H9 (cell line): ENCODE results near the gene BLVRB. TPM values are rescaled to one million over a fixed set of nuclear protein-coding genes. Genes with fewer than 3 reads are reported as not detected.

Experiments used
- DNase-seq: peaks from one replicate; pipeline ENCODE4 v3.0.0-alpha.2; 2017
- H2AFZ ChIP-seq: one replicate; pipeline ENCODE4 v1.6.1; 2013; ENCODE audit warnings: mild to moderate bottlenecking, low read length, control low read depth, moderate library complexity
- H2AK5ac ChIP-seq: 2 replicates; pipeline ENCODE4 v1.6.1; 2013; ENCODE audit warnings: low read length, control low read depth, mixed read lengths; ENCODE audit not compliant: insufficient read length
- H2BK120ac ChIP-seq: one replicate; pipeline ENCODE4 v1.6.1; 2013; ENCODE audit warnings: low read depth, mild to moderate bottlenecking, low read length, control low read depth, inconsistent platforms; ENCODE audit not compliant: poor library complexity, severe bottlenecking
- H2BK12ac ChIP-seq: 2 replicates; pipeline ENCODE4 v1.6.1; 2013; ENCODE audit warnings: low read length, control low read depth, mixed read lengths, low read depth; ENCODE audit not compliant: insufficient read length
- H2BK15ac ChIP-seq: 2 replicates; pipeline ENCODE4 v1.6.1; 2013; ENCODE audit warnings: low read depth, low read length, control low read depth
- H2BK20ac ChIP-seq: one replicate; pipeline ENCODE4 v1.6.1; 2013; ENCODE audit warnings: low read depth, mild to moderate bottlenecking, low read length, control low read depth, inconsistent platforms; ENCODE audit not compliant: poor library complexity, severe bottlenecking
- H2BK5ac ChIP-seq: 2 replicates; pipeline ENCODE4 v1.6.1; 2013; ENCODE audit warnings: low read length, control low read depth, mixed read lengths; ENCODE audit not compliant: insufficient read length
- H3K14ac ChIP-seq: 2 replicates; pipeline ENCODE4 v1.6.1; 2013; ENCODE audit warnings: low read length, control low read depth; ENCODE audit not compliant: insufficient read depth
- H3K18ac ChIP-seq: 2 replicates; pipeline ENCODE4 v1.6.1; 2013; ENCODE audit warnings: low read depth, mild to moderate bottlenecking, mixed read lengths, low read length, control low read depth; ENCODE audit not compliant: insufficient read length
- H3K23ac ChIP-seq: 2 replicates; pipeline ENCODE4 v1.6.1; 2013; ENCODE audit warnings: low read length, control low read depth, mixed read lengths, low read depth; ENCODE audit not compliant: insufficient read length
- H3K23me2 ChIP-seq: 2 replicates; pipeline ENCODE4 v1.6.1; 2013; ENCODE audit warnings: low read depth, mild to moderate bottlenecking, mixed read lengths, low read length, control low read depth; ENCODE audit not compliant: insufficient read length, poor library complexity, severe bottlenecking
- H3K27ac ChIP-seq: 2 replicates; pipeline ENCODE4 v1.5.1; 2013; ENCODE audit warnings: low read length, control low read depth, mixed read lengths, low read depth; ENCODE audit not compliant: insufficient read length
- H3K27me3 ChIP-seq: 2 replicates; pipeline ENCODE4 v1.6.1; 2013; ENCODE audit warnings: low read length, control low read depth, inconsistent platforms; ENCODE audit not compliant: insufficient read depth
- H3K4ac ChIP-seq: 2 replicates; pipeline ENCODE4 v1.6.1; 2013; ENCODE audit warnings: low read depth, mild to moderate bottlenecking, control low read depth, inconsistent platforms, low read length, moderate library complexity
- H3K4me1 ChIP-seq: 2 replicates; pipeline ENCODE4 v1.6.1; 2013; ENCODE audit warnings: low read length, control low read depth, inconsistent platforms; ENCODE audit not compliant: insufficient read depth
- H3K4me2 ChIP-seq: 2 replicates; pipeline ENCODE4 v1.6.1; 2013; ENCODE audit warnings: low read length, control low read depth, mixed read lengths; ENCODE audit not compliant: insufficient read length, insufficient read depth
- H3K56ac ChIP-seq: 2 replicates; pipeline ENCODE4 v1.6.1; 2013; ENCODE audit warnings: low read depth, mild to moderate bottlenecking, mixed read lengths, low read length, control low read depth; ENCODE audit not compliant: insufficient read length
- H3K79me1 ChIP-seq: 2 replicates; pipeline ENCODE4 v1.6.1; 2013; ENCODE audit warnings: low read depth, mild to moderate bottlenecking, moderate library complexity, low read length, control low read depth, inconsistent platforms; ENCODE audit not compliant: insufficient read depth, poor library complexity, severe bottlenecking
- H3K79me2 ChIP-seq: 2 replicates; pipeline ENCODE4 v1.6.1; 2013; ENCODE audit warnings: low read length, control low read depth, inconsistent platforms; ENCODE audit not compliant: insufficient read depth
- H3K9ac ChIP-seq: 2 replicates; pipeline ENCODE4 v1.6.1; 2013; ENCODE audit warnings: low read length, control low read depth, mixed read lengths; ENCODE audit not compliant: insufficient read length; ENCODE audit errors: extremely low read depth
- H3K9me3 ChIP-seq: one replicate; pipeline ENCODE4 v1.6.1; 2013; ENCODE audit warnings: low read depth, low read length, inconsistent platforms; ENCODE audit not compliant: control insufficient read depth
- H3T11ph ChIP-seq: one replicate; pipeline ENCODE4 v1.6.1; 2013; ENCODE audit warnings: mild to moderate bottlenecking, low read length, control low read depth, inconsistent platforms
- H4K20me1 ChIP-seq: one replicate; pipeline ENCODE4 v1.6.1; 2013; ENCODE audit not compliant: control insufficient read depth, insufficient read length, insufficient read depth
- H4K5ac ChIP-seq: 2 replicates; pipeline ENCODE4 v1.6.1; 2013; ENCODE audit warnings: low read depth, mild to moderate bottlenecking, mixed read lengths, low read length, control low read depth; ENCODE audit not compliant: insufficient read length
- H4K8ac ChIP-seq: replicated peaks from 2 replicates; pipeline ENCODE4 v1.6.1; 2013; ENCODE audit warnings: low read length, control low read depth, mixed read lengths, low read depth; ENCODE audit not compliant: insufficient read length
- H4K91ac ChIP-seq: 2 replicates; pipeline ENCODE4 v1.6.1; 2013; ENCODE audit warnings: low read depth, mild to moderate bottlenecking, moderate library complexity, mixed read lengths, low read length, control low read depth; ENCODE audit not compliant: insufficient read length
- H3K27ac Mint-ChIP-seq, 3 experiments: 2 replicates in 2 of 3; 3 replicates in 1 of 3; pipeline ENCODE4 v1.8.0; 2020 to 2021; ENCODE audit warnings: mixed read lengths in 3 of 3, mild to moderate bottlenecking in 1 of 3, moderate library complexity in 1 of 3
- H3K27me3 Mint-ChIP-seq: 2 replicates; pipeline ENCODE4 v1.8.0; 2021; ENCODE audit warnings: low read depth, mild to moderate bottlenecking, moderate library complexity, mixed read lengths
- H3K36me3 Mint-ChIP-seq, 3 experiments: 2 replicates in 2 of 3; 3 replicates in 1 of 3; pipeline ENCODE4 v1.8.0; 2020 to 2021; ENCODE audit warnings: low read depth in 3 of 3, mixed read lengths in 3 of 3; ENCODE audit not compliant: insufficient read depth in 1 of 3
- H3K4me1 Mint-ChIP-seq, 2 experiments: 2 replicates each; pipeline ENCODE4 v1.8.0; 2020; ENCODE audit warnings: mixed read lengths in 2 of 2
- H3K4me3 Mint-ChIP-seq, 2 experiments: 2 replicates in 1 of 2; 3 replicates in 1 of 2; pipeline ENCODE4 v1.8.0; 2020 to 2021; ENCODE audit warnings: mild to moderate bottlenecking in 2 of 2, mixed read lengths in 2 of 2, moderate library complexity in 1 of 2
- H3K9me3 Mint-ChIP-seq, 2 experiments: 2 replicates in 1 of 2; 3 replicates in 1 of 2; pipeline ENCODE4 v1.8.0; 2020; ENCODE audit warnings: mild to moderate bottlenecking in 2 of 2, mixed read lengths in 2 of 2, moderate library complexity in 1 of 2
- CTCF ChIP-seq: fragments of 200-600 bp; sonication (generic); conservative IDR thresholded peaks from 3 replicates; pipeline ENCODE4 v1.8.0; 2021; ENCODE audit warnings: antibody characterized with exemption, mild to moderate bottlenecking
- WGBS: extraction: QIAGEN DNeasy Blood & Tissue Kit; methylation state at CpG from one replicate; pipeline ENCODE4 v1.1.7; 2013; ENCODE audit warnings: missing lambda C conversion rate, low lambda C conversion rate, mixed read lengths; ENCODE audit not compliant: insufficient read length; ENCODE audit errors: extremely low coverage; 5-methylcytosine and 5-hydroxymethylcytosine counted together
- total RNA-seq: library from RNA; stranded (reverse); gene quantifications from 2 replicates; pipeline ENCODE4 v1.2.1, GENCODE V29; 2021

BLVRB gene
- total RNA-seq, 1 experiment from 2014 or later, result 27.9 TPM

DNA sequence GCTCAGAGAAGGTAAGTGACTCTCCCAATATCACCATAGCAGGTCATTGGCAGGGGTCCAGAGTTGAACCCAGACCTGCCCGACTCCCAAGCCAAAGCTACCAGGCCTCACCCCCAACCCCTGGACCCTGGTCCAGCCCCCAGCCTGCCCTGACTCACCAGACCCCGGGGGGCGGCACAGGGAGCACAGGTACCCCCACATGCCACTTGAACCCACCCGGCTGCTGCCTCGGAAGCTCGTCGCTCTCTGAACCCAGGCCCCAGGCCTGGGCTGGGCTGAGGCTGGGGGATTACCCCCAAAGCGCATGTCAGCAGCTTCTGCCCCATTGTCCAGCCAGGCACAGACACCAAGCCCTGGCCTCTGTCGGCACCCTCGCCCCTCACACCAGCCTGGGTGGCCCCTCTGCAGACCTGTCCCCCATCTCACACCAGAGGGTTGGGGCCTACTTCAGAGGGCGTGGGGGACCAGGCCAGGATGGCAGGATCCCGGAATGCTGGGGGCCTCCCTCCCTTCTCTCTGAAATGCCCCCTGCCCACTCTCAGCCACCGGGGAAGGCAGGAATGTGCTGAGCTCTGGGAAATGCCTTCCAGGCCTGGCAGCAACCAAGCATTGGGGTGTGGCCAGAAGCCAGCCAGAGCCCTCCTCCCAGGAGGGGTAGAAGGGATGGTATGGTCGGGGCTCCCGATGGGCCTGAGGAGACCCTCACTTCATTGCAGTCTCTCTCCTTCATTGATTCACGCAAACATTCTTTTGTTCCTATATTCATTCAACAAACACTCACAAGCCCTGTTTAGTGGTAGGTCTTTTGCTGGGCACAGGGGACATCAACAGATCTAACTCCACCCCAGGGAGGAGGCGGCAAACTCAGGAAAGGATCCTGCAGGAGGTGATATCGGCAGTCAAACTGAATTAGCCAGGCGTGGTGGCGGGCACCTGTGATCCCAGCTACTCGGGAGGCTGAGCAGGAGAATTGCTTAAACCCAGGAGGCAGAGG lies 50.7 kb downstream of the BLVRB start:
- no peak for TF ChIP-seq CTCF
- Histone ChIP-seq H2AK5ac (no peak overlapping the region), H2BK5ac (no peak overlapping the region), H3K79me2 (no peaks in the 10 kb centered on the region), H4K20me1 (no peaks in the 10 kb centered on the region), H3K4me2 (no peak overlapping the region), H2AFZ (no peak overlapping the region), H3K79me1 (no peaks in the 10 kb centered on the region), H3K23me2 (no peaks in the 10 kb centered on the region), H3K4ac (no peak overlapping the region; the same call in 1 of the 2 replicates), H3K14ac (no peak overlapping the region), H4K5ac (no peak overlapping the region), H3K9me3 (no peaks in the 10 kb centered on the region), H2BK20ac (no peak overlapping the region), H3T11ph (no peak overlapping the region), H4K8ac (no peak overlapping the region), H2BK12ac (no peak overlapping the region), H3K4me1 (peaks cover 3% of the 10 kb centered on the region; the same call in 1 of the 2 replicates), H4K91ac (no peak overlapping the region), H3K23ac (no peak overlapping the region), H2BK15ac (no peak overlapping the region), H3K27ac (no peak overlapping the region), H2BK120ac (no peak overlapping the region), H3K9ac (no peak overlapping the region), H3K27me3 (no peaks in the 10 kb centered on the region), H3K56ac (no peak overlapping the region), H3K18ac (no peak overlapping the region)
- Mint-ChIP-seq H3K9me3 (peaks cover 0 to 2% of the 10 kb centered on the region in 2 experiments; a peak in 1 of 5 replicates), H3K27me3 (peaks cover 7% of the 10 kb centered on the region), H3K4me1 (peaks cover 23 to 49% of the 10 kb centered on the region in 2 experiments), H3K4me3 (no peak overlapping the region), H3K36me3 (no peaks in the 10 kb centered on the region), H3K27ac (no peak overlapping the region; a peak in 1 of 7 replicates)
- DNase-seq, result no peak
- no CpG with 5 or more reads among the region's 21 CpGs for WGBS
